ENCODE data around the gene NRK. TPM values are rescaled to one million over a fixed set of nuclear protein-coding genes. Genes with fewer than 3 reads are reported as not detected.

NRK gene
- total RNA-seq, 1 experiment from 2014 or later, result not detected

- Mint-ChIP-seq H3K36me3 (ENCODE audit: insufficient read depth, unreplicated experiment) (no peaks in the 10 kb centered on the region), H3K27ac (ENCODE audit: unreplicated experiment) (no peak overlapping the region), H3K27me3 (ENCODE audit: unreplicated experiment) (no peaks in the 10 kb centered on the region), H3K4me1 (ENCODE audit: low read depth, unreplicated experiment) (no peaks in the 10 kb centered on the region), H3K9me3 (ENCODE audit: low read depth, unreplicated experiment) (no peaks in the 10 kb centered on the region), H3K4me3 (ENCODE audit: low read depth, unreplicated experiment) (no peak overlapping the region)
- DNase-seq, result no peak
- intact Hi-C loops (cut with micrococcal nuclease; ENCODE audit: unreplicated experiment), result no loop called here
- BruUV-seq (replicated peaks), result no TSS peak
- CTCF ChIA-PET, result no interaction called here
- TF ChIP-seq CTCF (IDR thresholded peaks at IDR 0.05; ENCODE audit: unreplicated experiment), result no peak
These were observed 72.4 kb downstream of the NRK start for GRCh38 chrX:105894721-105895120.

GRCh38 chrX:105909576-105909975 is 87.2 kb downstream of the NRK start:
- intact Hi-C loops (cut with micrococcal nuclease; ENCODE audit: unreplicated experiment), result no loop called here

DNA sequence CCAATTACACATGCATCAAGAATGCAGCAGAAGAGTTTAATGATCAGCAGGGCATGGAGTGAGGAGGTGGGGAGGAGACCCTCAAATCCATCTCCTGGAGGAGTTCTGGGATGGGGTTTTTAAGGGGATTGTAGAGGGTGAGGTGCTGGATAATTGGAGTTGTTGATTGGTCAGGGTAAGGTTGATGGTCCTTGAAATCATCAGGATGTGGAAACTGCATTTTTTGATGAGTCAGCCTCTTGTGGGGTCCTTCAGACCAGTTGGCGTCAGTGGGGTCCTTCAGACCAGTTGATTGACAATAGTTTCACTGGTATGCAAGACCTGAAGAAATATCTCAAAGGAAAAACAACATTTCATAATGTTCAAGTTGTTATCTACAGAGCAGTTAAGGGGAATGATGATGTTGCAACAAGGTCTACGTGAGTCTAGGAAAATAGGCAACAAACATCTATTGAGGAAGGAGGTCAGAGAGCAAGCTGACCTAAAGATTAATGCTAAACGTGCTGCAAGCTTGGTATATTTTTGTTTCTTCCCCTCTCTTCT is 88.3 kb downstream of the NRK start:
- CTCF ChIA-PET, result no interaction called here
- no TSS peak for BruUV-seq (replicated peaks)

More at GRCh38 chrX:105909576-105909975, 87.2 kb downstream of the NRK start:
- no peak for TF ChIP-seq CTCF (IDR thresholded peaks at IDR 0.05; ENCODE audit: unreplicated experiment)
- no peaks in the 10 kb centered on the region for H3K4me1 Mint-ChIP-seq (ENCODE audit: low read depth, unreplicated experiment)
- no peak overlapping the region for H3K27ac Mint-ChIP-seq (ENCODE audit: unreplicated experiment)
- H3K36me3 Mint-ChIP-seq (ENCODE audit: insufficient read depth, unreplicated experiment), result no peaks in the 10 kb centered on the region
- no peak overlapping the region for H3K4me3 Mint-ChIP-seq (ENCODE audit: low read depth, unreplicated experiment)
- BruUV-seq (replicated peaks), result no TSS peak
- H3K27me3 Mint-ChIP-seq (ENCODE audit: unreplicated experiment), result no peaks in the 10 kb centered on the region
- DNase-seq, result no peak
- no peaks in the 10 kb centered on the region for H3K9me3 Mint-ChIP-seq (ENCODE audit: low read depth, unreplicated experiment)
- CTCF ChIA-PET, result no interaction called here

DNA sequence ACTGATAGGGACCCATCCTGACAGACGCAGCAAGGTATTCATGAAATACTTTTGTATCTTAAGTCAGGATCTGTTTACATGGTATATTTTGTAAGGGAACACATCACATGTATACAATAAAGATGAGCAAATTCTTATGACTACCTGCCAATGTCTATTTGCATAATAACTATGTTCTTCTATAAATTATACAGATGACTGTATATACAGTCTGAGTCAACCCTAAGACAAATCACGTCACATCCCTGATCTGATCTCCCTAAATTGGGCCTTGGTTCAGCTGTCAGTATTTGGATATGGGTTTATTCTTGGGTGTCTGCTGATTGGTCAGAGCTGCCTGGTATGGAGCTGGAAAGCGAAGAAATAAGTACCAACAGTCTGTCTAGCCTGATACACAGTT is 122.9 kb downstream of the NRK start:
- DNase-seq, result no peak
- no peaks in the 10 kb centered on the region for H3K36me3 Mint-ChIP-seq (ENCODE audit: insufficient read depth, unreplicated experiment)
- no TSS peak for BruUV-seq (replicated peaks)
- H3K4me1 Mint-ChIP-seq (ENCODE audit: low read depth, unreplicated experiment), result no peaks in the 10 kb centered on the region
- no peak for TF ChIP-seq CTCF (IDR thresholded peaks at IDR 0.05; ENCODE audit: unreplicated experiment)
- no peak overlapping the region for H3K4me3 Mint-ChIP-seq (ENCODE audit: low read depth, unreplicated experiment)
- CTCF ChIA-PET, result no interaction called here
- no peaks in the 10 kb centered on the region for H3K27me3 Mint-ChIP-seq (ENCODE audit: unreplicated experiment)
- no peaks in the 10 kb centered on the region for H3K9me3 Mint-ChIP-seq (ENCODE audit: low read depth, unreplicated experiment)
- no peak overlapping the region for H3K27ac Mint-ChIP-seq (ENCODE audit: unreplicated experiment)
- intact Hi-C loops (cut with micrococcal nuclease; ENCODE audit: unreplicated experiment), result no loop called here

More for the DNA sequence above, 88.3 kb downstream of the NRK start:
- Mint-ChIP-seq H3K9me3 (ENCODE audit: low read depth, unreplicated experiment) (no peaks in the 10 kb centered on the region), H3K4me1 (ENCODE audit: low read depth, unreplicated experiment) (no peaks in the 10 kb centered on the region), H3K4me3 (ENCODE audit: low read depth, unreplicated experiment) (no peak overlapping the region), H3K27me3 (ENCODE audit: unreplicated experiment) (no peaks in the 10 kb centered on the region), H3K27ac (ENCODE audit: unreplicated experiment) (no peak overlapping the region), H3K36me3 (ENCODE audit: insufficient read depth, unreplicated experiment) (no peaks in the 10 kb centered on the region)
- no peak for DNase-seq
- intact Hi-C loops (cut with micrococcal nuclease; ENCODE audit: unreplicated experiment), result no loop called here
- TF ChIP-seq CTCF (IDR thresholded peaks at IDR 0.05; ENCODE audit: unreplicated experiment), result no peak

Data from Calu3 (cell line).